GM19043 (cell line): ENCODE results near the gene CENPF.

ENCODE experiments used
- ATAC-seq: cut with Tn5 transposase; IDR thresholded peaks from one replicate; pipeline ENCODE4 v1.9.1; 2021; ENCODE audit warnings: low read depth; ENCODE audit not compliant: unreplicated experiment

Gene CENPF

DNA sequence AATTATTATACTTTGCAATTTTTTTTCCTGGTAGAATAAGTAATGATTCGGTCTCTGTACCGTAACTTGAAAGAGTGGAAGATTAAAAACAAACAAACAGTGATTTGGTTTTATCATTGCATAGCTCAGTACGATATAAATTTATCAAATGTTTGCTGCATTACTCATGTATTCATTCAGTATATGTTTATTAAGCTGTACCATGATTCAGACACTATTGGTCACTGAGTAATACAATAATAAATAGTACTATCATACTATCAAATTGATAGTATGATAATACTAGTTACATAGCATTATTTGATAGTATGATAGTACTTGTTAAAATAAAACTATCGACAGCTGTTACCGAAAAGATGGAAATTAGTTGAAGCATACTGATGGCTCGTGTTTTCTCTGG is 12.1 kb downstream of the CENPF start:
- ATAC-seq, result no peak

DNA sequence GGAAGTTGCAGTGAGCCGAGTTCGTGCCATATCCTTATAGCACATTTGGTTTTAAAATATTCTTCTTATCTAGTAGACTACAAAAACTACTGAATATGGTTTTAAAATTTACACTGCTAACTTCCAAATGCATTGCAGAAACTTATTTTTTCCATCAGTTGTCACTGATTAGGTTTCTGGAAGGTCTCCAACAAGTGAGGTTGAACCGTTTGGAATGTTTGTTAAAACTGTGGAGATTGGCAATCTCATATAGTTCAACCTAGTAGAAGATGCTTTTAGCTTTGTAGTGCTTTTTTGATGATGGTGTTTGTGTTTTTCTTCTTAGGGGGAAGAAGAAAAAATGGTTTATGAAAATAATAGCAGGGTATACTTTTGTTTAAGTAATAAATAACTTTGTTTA is 12.9 kb downstream of the CENPF start:
- no peak for ATAC-seq

DNA sequence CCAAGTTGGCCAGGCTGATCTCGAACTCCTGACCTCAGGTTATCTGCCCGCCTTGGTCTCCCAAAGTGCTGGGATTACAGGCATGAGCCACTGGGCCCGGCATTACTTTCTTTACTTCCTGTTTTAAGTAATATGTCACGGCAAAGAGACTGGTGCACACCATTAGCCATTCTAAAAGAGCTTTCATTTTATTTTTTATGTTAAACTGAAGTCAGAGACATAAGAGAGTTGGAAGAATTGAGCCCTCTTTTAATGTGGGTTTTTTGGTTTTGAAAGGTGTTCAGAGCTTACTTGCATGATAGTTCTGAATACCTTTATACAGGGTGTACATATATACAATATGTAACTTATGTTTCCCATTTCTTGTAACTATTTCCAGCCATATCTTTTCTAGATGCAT is 14.3 kb downstream of the CENPF start:
- ATAC-seq, result no peak

DNA sequence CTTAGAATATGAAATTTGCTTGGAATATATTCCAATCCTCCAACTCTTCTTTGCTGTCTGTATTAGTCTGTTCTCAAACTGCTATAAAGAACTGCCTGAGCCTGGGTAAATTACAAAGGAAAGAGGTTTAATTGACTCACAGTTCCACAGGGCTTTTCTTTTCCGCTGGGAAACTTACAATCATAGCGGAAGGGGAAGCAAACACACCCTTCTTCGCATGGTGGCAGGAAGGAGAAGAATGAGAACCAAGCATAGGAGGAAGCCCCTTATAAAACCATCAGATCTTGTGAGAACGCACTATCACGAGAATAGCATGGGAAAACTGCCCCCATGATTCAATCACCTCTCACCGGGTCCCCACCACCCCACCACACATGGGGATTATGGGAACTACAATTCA is 14.8 kb downstream of the CENPF start:
- no peak for ATAC-seq

DNA sequence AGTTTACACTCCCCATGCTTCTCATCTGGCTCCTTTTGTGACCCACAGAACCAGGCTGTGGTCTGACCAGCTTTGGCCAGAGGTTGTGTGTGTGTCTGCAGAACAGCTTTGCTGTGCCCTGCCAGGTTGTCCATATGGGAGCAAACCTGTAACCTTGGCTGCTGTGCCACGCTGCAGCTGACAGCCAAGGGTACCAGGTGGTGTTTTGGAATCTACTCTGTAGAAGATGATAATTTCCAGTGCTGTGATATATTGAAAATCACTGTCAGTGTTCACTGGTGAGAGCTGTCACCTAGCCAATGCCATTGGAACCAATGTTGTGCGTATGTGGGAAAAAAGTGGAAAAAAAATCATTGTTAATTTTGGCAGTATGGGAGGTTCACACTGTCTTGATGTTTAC is 18.2 kb downstream of the CENPF start:
- no peak for ATAC-seq

DNA sequence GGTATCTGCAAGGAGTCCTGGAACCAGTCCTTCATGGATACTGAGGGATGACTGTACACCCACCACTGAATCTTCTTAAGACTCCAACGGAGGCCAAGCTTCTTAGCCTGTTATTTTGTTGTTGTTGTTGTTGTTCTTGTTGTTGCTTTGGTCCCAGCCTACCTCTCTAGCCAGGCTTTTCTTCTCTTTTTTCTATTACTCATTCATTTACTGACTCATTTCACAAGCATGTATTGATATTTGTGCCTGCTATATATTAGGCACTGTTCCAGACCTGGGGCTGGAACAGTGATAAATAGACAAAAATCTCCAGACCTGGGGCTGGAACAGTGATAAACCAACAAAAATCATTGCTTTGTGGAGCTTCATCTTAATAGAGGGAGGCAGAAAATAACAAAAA is 20.4 kb downstream of the CENPF start:
- no peak for ATAC-seq

DNA sequence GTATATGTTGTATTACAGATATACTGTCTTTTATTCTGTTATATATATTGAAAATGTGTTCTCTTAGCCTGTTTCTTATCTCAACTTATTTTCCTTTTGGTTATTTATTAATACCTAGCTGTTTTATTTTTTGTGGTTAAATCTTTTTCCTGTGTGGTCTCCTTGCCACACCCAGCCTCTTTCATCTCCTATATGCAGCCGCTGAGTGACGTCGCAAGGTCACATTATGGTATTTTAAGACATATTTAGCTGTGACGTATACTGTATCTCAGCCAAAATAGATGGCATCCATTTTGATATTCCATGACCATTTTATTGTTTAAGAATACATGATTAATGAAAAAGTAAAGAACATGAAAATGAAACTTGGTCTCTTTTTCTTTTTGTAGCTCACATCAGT is 29.1 kb downstream of the CENPF start:
- ATAC-seq, result no peak

DNA sequence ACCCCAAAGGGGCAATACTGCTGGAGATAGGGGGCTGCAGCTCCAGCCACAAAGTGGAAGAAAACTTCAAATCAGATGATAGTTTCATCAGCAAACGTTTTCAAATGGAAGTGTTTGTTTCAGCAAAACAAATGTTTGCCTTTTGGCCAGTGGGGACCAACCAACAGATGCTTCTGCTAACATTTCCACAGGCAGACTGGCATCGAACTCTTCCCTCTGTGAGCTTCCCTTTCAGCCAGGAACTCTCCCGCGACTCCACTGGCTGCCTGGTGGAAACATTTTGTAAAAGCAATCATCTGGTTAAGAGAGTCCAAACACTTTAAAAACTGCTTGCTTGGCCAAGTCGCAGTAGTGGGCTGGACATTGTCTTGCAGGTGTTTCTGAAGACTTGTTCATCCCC is 30.7 kb downstream of the CENPF start:
- no peak for ATAC-seq

DNA sequence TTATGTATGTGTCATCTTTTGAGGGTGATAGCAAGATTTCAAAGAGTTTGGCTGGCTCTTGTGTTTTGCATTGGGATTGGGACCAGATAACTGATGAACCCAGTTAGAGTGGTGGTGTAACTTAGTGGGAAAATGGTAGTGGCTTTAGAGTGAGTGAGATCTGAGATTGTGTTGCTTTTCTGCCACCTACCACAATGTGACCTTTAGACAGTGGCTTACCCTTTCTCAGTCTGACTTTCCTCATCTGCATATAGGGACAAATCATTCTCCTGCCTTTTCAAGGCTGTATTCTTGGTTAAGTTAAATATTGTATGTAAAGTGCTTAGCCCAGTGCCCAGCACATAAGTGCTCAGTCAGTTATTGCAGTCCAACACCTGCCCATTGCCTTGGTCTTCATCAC is 31.3 kb downstream of the CENPF start:
- ATAC-seq, result no peak

DNA sequence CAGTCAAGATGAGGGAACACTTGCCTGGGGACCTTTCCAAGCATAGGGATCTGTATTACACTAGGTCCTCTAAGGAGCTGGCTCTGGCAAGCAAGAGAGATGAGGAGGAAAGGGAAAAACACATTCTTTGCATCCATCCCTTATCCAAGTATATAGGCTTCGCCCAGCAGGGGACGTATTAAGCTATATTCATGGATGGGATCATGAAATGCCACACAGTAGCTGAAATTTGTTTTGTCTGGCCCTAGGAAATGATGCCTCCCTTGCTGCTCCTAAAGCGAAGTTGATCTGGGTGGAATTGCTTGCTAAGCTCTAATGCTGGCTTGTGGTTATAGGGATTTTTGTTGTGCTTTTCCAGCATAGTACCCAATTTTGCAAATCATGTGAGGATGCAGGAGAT is 32.1 kb downstream of the CENPF start:
- ATAC-seq, result no peak

DNA sequence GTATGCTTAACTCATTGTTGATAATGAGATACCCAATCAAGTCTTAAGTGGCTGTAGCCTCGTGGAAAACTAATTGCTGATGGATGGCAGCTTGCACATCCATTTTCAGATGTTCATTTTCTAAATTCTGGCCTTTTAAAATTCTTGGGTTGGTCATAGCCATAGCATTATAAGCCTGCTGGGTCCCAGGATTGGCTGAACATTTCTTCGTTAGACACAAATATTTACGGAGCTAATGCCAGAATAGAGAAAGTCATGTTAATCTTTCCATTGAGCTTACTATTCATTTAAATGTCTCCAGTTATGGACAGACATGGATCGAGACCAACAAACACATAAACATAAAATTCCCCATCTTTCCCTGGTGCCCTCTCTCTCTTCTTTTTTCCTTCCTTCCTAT is 32.5 kb downstream of the CENPF start:
- no peak for ATAC-seq

DNA sequence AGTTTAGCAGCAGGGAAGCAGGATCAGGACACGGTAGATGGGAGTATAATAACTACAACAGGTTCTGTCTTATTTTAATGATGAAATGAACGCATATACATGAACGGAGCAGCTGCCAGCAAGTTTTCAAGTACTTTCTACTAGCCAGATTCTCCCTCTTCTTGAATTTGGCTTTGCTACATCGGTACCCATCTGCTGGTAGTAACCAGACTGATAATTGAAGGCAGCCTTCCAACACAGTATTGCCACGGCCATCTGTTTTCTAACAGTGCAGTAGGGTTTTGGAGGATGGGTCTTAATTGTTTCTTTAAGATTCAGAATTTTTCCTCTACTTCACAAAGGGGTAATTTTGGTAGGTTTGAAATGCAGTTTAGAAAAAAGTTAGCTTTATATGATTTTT is 33.4 kb downstream of the CENPF start:
- no peak for ATAC-seq

DNA sequence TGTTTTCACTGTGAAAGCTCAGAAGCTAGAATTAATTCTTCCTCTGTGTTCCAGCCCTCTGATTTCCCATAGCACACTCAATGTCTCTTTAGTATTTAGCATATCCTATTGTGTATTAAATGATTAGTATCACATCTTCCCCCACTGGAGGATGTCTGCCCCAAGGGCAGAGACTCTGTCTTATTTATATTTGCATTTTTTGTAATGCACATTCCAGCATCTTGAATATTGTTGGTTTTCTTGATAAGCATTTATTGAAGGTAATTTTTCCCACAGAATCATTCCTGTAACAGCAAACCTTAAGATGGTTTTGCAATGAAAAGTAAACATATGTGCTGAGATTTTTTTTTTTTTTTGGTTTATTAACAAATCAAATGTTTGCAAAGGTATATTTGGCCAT is 34.1 kb downstream of the CENPF start:
- no peak for ATAC-seq

DNA sequence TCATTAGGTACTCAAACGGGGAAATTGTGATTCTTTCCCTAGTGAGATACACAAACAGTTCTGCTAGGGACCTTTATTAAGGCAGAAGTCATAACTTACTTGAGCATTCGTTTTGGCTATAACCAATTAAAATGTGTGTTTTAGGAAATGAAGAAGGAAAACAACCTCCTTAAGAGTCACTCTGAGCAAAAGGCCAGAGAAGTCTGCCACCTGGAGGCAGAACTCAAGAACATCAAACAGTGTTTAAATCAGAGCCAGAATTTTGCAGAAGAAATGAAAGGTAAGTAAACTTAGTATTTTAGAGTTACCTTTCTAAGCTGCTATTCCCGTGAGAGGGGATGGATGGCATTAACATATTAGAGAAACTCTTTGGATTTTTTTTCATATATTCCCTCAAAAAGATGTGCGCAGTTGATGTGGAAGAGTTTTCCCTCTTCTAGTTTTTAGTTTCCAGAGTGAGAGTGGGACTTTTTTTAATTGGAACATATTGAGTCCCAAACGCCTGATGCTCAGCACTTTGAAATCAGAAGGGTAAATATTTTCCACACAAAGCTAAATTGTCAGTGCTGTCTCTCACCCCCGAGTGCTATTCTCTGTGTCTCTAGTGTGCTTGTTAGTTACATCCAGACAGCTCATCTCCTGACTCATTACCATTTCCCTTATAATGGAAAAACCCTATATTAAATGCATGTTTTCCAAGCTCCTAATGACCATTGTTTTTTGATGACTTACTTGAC is 34.9 kb downstream of the CENPF start:
- no peak for ATAC-seq

DNA sequence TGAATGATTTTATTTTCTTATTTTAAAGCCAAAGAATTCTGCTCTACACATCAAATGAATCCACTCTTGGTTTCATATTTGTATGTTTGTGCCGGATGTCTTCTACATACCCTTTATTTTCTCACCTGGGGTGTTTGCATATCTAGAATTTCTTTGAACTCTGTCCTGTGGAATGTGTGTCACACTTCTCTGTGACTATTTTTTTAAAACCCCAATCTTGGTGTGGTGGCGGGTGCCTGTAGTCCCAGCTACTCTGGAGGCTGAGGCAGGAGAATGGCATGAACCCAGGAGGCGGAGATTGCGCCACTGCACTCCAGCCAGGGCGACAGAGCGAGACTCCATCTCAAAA is 35.4 kb downstream of the CENPF start:
- no peak for ATAC-seq

DNA sequence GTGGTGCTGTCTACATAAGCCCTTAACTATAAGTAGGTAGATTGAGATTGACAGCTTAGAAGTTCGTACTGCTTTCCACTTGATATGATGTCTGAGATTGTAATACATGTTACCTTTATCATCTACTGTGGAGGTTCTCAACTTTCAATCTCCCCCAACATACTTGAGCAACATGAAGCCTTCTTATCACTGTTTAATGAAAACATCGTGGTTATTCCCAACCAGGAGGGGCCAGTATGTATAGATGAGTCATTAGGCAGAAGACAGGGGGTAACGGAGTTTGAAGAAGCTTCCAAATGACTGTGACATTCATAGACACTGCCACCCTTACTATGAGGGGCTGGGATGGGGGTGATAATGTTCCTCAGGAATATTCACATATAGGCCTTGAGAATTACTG is 36.0 kb downstream of the CENPF start:
- no peak for ATAC-seq

DNA sequence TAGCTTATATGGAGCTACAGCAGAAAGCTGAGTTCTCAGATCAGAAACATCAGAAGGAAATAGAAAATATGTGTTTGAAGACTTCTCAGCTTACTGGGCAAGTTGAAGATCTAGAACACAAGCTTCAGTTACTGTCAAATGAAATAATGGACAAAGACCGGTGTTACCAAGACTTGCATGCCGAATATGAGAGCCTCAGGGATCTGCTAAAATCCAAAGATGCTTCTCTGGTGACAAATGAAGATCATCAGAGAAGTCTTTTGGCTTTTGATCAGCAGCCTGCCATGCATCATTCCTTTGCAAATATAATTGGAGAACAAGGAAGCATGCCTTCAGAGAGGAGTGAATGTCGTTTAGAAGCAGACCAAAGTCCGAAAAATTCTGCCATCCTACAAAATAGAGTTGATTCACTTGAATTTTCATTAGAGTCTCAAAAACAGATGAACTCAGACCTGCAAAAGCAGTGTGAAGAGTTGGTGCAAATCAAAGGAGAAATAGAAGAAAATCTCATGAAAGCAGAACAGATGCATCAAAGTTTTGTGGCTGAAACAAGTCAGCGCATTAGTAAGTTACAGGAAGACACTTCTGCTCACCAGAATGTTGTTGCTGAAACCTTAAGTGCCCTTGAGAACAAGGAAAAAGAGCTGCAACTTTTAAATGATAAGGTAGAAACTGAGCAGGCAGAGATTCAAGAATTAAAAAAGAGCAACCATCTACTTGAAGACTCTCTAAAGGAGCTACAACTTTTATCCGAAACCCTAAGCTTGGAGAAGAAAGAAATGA is 37.6 kb downstream of the CENPF start:
- ATAC-seq, result no peak

DNA sequence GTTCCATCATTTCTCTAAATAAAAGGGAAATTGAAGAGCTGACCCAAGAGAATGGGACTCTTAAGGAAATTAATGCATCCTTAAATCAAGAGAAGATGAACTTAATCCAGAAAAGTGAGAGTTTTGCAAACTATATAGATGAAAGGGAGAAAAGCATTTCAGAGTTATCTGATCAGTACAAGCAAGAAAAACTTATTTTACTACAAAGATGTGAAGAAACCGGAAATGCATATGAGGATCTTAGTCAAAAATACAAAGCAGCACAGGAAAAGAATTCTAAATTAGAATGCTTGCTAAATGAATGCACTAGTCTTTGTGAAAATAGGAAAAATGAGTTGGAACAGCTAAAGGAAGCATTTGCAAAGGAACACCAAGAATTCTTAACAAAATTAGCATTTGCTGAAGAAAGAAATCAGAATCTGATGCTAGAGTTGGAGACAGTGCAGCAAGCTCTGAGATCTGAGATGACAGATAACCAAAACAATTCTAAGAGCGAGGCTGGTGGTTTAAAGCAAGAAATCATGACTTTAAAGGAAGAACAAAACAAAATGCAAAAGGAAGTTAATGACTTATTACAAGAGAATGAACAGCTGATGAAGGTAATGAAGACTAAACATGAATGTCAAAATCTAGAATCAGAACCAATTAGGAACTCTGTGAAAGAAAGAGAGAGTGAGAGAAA is 38.4 kb downstream of the CENPF start:
- no peak for ATAC-seq

DNA sequence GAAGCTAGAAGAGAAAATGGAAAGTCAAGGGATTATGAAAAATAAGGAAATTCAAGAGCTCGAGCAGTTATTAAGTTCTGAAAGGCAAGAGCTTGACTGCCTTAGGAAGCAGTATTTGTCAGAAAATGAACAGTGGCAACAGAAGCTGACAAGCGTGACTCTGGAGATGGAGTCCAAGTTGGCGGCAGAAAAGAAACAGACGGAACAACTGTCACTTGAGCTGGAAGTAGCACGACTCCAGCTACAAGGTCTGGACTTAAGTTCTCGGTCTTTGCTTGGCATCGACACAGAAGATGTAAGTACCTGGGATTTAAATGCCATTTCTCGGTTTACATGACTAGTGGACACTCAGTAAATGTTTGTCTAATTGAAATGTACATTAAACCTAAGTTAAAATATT is 40.0 kb downstream of the CENPF start:
- no peak for ATAC-seq

DNA sequence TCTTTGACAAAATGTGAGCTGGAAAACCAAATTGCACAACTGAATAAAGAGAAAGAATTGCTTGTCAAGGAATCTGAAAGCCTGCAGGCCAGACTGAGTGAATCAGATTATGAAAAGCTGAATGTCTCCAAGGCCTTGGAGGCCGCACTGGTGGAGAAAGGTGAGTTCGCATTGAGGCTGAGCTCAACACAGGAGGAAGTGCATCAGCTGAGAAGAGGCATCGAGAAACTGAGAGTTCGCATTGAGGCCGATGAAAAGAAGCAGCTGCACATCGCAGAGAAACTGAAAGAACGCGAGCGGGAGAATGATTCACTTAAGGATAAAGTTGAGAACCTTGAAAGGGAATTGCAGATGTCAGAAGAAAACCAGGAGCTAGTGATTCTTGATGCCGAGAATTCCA is 42.7 kb downstream of the CENPF start:
- no peak for ATAC-seq

DNA sequence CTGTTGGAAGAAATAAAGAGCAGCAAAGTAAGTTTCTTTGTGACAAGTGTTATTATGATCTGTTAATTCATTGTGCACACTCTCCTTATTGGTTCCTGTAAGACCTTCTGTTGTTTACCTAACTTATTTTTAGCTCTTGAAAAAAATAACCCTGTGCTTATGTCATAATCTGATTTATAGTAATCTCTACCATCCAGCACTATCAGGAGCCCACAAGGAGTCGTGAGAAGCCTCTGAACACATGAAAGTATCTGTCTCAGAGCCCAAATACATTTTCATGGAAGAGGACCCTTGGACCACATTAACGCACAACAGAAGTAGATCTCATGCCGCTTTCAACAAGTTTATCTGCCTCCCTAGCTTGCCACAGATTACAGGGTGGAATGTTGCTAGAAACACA is 45.8 kb downstream of the CENPF start:
- ATAC-seq, result no peak

DNA sequence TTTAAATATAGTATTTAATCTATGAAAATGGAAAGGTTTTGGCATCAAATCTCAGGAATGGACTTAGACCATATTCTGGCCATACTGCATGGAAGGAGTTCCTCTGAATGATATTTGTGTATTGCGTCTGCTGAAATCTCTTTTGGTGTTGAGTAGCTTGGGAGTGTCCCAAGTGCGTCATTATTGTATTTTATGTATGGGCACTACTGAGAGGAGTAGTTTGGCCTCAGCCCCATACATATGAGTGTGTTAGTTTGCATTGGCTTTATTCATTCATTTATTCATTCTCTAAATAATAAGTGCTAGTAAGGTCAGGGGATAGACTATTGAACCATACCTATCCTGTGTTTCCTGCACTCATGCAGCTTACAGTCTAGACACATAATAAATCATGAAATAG is 46.6 kb downstream of the CENPF start:
- ATAC-seq, result no peak
